Activated naive CD4-positive, alpha-beta T cell treated with anti-CD3 and anti-CD28 coated beads, Interleukin-2, amount 50 U/mL, for 16 hours (primary cell): Measurements from ENCODE around the gene CDH22.

Experiments
- DNase-seq: peaks from one replicate; pipeline ENCODE4 v3.0.0-alpha.2; 2020

The CDH22 gene

DNA sequence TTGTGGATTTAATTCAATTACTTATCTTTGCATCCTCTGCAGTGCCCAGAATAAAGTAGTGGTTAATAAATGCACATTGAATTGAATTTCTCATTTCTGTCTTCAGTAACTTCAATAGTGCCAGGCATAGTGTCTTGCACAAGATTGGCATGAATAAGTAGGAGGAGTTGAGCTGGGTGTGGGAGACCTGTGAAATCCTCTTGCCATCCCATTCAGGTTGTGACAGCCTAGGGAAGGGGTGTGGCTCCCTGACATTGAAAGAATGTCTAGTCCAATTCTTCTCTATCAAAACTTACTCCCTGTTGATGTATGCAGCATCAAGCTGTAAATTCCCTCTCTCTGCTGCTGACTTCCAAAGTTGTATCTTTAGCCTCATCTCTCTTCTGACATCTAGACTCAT is 73.2 kb downstream of the CDH22 start:
- no peak for DNase-seq

GRCh38 chr20:46233701-46234100 is 74.6 kb downstream of the CDH22 start:
- no peak for DNase-seq

GRCh38 chr20:46232539-46232938 is 75.8 kb downstream of the CDH22 start:
- no peak for DNase-seq

GRCh38 chr20:46230801-46231282 is 77.5 kb downstream of the CDH22 start:
- DNase-seq = no peak

DNA sequence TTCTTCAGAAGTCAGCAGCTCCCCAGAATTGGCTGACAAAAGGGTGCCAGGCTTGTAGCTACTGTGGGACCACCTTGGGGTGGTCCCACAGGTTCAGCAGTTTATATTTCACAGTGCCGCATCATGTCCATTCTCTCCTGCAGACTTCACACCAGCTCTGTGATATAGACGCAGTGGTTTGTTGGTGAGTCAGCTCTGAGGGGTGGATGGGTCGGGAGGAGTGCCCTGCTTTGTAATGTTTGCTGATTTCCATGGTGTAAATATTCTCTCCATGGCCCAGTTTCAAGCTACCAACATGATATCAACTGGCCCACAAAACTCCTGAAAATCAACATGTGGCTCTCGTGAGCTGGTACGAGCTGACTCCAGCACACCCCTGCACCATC is 78.2 kb downstream of the CDH22 start:
- DNase-seq = no peak

- DNase-seq = no peak
Measured at GRCh38 chr20:46229478-46230105, 78.7 kb downstream of the CDH22 start.

DNA sequence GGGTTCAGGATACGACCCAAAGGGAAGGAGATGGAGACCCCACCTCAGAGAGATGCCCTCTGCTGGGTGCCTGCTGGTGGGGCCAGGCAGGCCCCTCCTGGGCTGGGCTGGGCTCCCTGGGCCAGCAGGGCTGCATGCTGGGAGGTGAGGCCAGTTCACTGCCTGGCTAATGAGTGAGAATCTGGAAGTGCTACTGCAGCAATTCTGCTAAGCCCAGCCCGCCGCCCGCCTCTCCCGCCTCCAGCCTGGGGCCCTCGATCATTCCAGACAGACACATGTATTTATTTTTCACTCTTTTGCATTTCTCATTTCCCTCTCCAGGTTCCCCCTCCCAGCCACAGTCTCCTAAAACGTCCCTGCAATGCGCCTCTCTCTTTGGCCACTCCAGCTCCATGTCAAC is 79.6 kb downstream of the CDH22 start:
- no peak for DNase-seq

- DNase-seq = no peak
Measured at GRCh38 chr20:46227272-46227767, 81.0 kb downstream of the CDH22 start.

GRCh38 chr20:46226602-46227001 is 81.7 kb downstream of the CDH22 start:
- DNase-seq = no peak

- no peak for DNase-seq
Measured at GRCh38 chr20:46222521-46223007, 85.7 kb downstream of the CDH22 start.

GRCh38 chr20:46221256-46221833 is 87.0 kb downstream of the CDH22 start:
- no peak for DNase-seq

DNA sequence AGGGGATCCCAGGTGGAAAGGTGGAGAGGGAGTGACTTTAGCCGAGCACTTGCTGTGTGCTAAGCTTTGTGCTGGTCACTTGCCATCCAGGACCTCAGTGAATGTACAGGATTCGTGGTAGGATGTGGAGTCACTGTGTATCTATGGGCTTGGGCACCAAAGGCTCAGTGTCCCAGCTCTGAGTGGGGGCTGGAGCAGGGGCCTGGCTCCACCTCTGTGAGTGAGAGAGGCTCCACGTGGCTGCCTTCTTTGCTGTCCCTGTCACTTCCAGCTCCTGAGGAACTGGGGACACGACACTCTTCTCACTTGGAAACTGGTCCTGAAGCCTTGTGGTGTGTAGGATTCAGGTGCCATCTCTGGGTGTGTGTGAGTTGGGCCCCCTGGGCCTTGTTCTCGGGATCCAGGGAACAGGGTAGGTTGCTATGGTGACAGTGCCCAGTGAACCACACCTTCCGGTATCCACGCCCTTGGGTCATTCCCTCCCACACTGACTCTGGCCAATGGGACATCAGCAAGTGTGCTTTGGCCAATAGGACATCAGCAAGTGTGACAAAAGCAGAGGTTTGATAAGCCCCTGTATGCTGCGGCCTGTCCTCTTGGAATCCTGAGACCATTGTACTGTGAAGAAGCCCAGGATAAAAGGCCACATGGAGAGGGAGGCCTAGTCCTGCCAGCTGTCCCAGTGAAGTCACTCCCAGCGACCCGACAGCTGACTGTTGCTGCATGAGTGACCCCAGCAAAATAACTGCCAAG is 87.7 kb downstream of the CDH22 start:
- no peak for DNase-seq

GRCh38 chr20:46219920-46220319 is 88.4 kb downstream of the CDH22 start:
- no peak for DNase-seq

DNA sequence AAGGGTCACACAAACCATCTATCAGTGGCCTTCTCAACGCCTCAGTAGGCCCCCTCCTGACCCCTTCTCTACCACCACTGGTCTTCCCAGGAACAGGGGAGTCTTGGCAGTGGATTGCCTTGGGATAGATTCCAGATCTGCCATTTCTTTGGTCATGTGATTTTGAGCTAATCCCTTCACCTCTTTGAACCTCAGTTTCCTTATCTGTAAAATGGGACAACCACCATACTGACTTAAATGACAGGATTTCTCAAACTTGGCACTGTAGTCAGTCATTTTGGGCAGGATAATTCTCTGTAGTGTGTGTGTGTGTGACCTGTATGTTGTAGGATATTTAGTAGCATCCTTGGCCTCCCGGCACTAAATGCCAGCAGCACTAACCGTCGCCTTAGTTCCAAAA is 89.1 kb downstream of the CDH22 start:
- no peak for DNase-seq

DNA sequence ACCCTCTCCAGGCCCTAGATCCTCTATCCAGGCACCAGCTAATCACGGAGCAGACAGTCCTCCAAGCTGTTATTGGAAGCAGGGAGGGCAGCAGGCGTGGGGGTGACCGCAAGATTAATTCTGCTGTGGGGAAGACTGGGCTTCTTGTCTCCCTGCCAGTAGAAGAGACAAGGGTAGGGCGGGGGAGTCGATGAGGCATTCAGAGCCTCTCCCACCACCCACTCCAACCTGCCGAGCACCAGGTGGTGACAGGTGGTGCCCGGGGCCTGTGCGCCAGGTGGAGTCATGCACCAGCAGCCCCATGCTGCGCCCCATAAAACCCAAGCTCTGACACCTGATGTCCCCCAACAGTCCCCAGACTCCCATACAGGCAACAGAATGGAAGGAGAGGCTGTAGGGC is 89.6 kb downstream of the CDH22 start:
- no peak for DNase-seq

- no peak for DNase-seq
Measured at GRCh38 chr20:46217583-46217982, 90.7 kb downstream of the CDH22 start.

- DNase-seq = no peak
Measured at GRCh38 chr20:46216770-46217464, 91.4 kb downstream of the CDH22 start.

DNA sequence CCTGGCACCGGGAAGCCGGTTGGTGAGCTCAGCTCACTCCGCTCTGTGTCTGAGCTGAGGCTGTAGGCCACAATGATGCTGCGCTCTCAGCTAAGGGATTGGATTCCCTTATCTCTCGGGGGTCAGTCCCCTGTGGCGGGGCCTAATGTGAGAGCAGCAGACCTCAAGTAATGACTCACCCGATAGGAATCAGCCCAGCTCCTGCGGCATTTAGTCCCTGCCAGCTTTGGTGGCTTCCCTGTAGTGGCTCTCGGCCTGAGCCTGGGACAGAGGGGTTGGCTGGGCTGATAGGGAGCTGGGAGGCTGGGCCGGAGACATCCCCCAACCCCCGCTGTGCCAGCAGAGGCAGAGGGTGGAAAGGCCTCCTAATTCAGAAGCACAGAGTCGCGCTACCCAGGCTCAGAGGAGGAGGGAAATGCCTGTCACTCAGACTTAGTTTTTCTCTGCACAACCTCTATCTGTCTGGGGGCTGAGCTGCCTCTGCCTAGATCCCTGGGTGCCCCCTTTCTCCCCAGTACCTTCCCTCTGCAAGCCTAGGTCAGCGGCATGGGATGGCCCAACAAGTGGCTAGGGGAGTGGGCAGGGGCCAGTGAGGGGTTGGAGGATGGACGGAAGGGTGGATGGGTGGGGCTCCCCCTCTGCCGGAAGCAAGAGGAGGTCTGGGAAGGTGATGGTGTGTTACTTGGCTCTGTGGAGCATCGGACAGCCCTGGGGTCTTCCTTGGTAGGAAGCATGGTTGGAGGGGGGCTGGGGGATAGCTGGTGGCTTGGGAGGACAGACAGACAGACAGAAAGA is 92.2 kb downstream of the CDH22 start:
- DNase-seq = no peak

DNA sequence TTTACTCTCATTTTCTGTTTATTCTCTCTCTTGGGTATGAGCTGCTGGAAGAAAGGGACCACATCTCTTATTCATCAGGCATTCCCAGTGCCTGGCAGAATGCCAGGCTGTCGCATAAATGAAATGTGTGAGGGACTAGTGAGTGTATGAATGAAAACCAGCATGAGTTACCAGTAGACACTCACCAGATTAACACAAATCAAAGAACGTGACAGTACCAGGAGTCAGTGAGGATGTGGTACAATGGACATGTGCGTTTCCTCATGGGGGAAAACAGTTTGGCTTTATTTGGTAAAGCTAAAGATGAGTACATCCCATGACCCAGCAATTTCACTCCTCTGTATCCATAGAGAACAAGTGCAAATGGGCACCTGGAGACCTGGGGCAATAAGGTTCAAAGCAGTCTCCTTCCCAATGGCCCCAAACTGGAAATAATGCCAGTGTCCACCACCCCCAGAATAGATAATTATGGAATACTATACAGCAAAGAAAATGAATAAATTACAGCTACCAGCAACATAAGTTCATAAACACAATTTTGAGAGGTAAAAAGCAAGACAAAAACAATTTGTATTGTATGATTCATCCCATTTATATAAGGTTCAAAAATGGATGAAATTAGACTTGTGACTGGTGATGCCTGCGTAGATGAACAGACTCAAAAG is 93.3 kb downstream of the CDH22 start:
- no peak for DNase-seq

DNA sequence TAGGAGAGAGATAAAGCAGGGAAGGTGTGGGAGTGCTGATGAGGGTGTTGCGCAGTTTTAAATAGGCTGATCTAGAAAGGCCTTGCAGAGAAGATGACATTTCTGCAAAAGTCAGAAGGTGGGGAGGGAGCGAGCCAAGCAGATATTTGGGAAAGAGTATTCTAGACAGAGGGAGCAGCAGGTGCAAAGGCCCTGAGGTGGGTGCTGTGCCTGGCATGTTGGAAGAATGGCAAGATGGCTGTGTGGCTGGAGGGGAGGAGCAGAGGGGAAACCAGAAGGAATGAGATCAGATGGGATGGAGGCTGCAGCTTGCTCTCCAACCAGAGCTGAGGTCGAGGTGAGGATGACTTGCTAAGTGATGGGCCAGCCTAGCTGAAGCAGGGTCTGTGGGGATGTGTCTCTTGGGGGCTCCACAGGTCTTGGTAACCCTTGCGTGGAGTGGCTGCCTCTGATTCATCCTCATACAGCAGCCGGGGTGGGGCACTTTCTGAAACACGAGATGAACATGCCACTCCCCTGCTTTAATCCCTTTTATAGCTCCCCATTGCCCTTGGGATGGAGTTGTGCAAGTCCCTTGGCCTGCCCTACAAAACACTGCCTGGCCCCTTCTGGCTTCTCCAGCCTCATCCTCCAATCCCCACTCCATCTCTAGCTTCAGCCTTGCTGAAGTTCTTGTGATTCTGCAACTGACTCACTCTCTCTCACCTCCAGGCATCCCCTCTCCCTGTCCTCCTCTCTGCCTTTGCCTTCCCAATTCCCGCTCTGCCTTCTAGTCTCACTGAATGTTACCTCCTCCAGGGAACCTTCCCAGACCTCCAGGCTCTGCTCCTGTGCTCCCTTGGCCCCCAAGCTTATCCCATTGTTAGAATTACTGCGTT is 94.1 kb downstream of the CDH22 start:
- DNase-seq = no peak

DNA sequence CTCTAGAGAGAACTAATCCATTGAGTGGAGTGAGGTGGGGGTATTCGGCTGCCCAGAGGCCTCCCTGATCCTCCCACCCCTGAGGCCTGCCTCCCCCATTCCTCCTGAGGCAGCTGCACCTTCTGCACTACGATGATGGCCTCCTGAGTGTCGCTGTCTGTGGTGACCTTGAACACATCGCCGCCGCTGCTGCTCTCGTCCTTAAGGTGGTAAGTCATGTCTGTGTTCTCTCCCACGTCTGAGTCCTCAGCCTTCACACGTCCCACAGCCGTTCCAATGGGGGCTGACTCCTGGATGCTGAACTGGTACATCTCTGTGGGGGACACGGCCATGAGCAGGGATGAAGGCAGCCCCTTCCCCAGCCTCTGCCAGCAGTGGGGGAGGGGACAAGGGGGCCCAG is 95.4 kb downstream of the CDH22 start:
- no peak for DNase-seq
